ENCODE results near the gene CAMK2N1.

Gene CAMK2N1

GRCh38 chr1:20454004-20454403 is 32.0 kb downstream of the CAMK2N1 start:
- H3K27me3 ChIP-seq (ENCODE audit: insufficient read depth, low read length), result no peaks in the 10 kb centered on the region; the same call in 1 of the 2 replicates
- no peak overlapping the region for H3K27ac ChIP-seq (ENCODE audit: low read length)
- no peaks in the 10 kb centered on the region for H3K36me3 ChIP-seq (ENCODE audit: insufficient read depth, low read depth, low read length)
- no peaks in the 10 kb centered on the region for H3K4me1 ChIP-seq (ENCODE audit: insufficient read depth, low read length)
- H3K9me3 ChIP-seq (ENCODE audit: insufficient read depth, low read depth, low read length), result no peaks in the 10 kb centered on the region
- no peak overlapping the region for H3K4me3 ChIP-seq (ENCODE audit: low read length)
- H3K9ac ChIP-seq (ENCODE audit: low read depth, low read length), result no peak overlapping the region

GRCh38 chr1:20449735-20450311 is 36.2 kb downstream of the CAMK2N1 start:
- Histone ChIP-seq H3K27ac (ENCODE audit: low read length) (no peak overlapping the region), H3K27me3 (ENCODE audit: insufficient read depth, low read length) (no peaks in the 10 kb centered on the region; the same call in 1 of the 2 replicates), H3K4me3 (ENCODE audit: low read length) (no peak overlapping the region), H3K4me1 (ENCODE audit: insufficient read depth, low read length) (no peaks in the 10 kb centered on the region; the same call in 1 of the 2 replicates), H3K9me3 (ENCODE audit: insufficient read depth, low read depth, low read length) (no peaks in the 10 kb centered on the region), H3K36me3 (ENCODE audit: insufficient read depth, low read depth, low read length) (no peaks in the 10 kb centered on the region), H3K9ac (ENCODE audit: low read depth, low read length) (no peak overlapping the region)

- no peaks in the 10 kb centered on the region; the same call in 1 of the 2 replicates for H3K27me3 ChIP-seq (ENCODE audit: insufficient read depth, low read length)
Observed at GRCh38 chr1:20448671-20449071, 37.3 kb downstream of the CAMK2N1 start.

GRCh38 chr1:20447794-20448193 is 38.2 kb downstream of the CAMK2N1 start:
- Histone ChIP-seq H3K27ac (ENCODE audit: low read length) (no peak overlapping the region), H3K27me3 (ENCODE audit: insufficient read depth, low read length) (no peaks in the 10 kb centered on the region; the same call in 1 of the 2 replicates), H3K9me3 (ENCODE audit: insufficient read depth, low read depth, low read length) (no peaks in the 10 kb centered on the region), H3K9ac (ENCODE audit: low read depth, low read length) (no peak overlapping the region), H3K4me1 (ENCODE audit: insufficient read depth, low read length) (no peaks in the 10 kb centered on the region; the same call in 1 of the 2 replicates), H3K36me3 (ENCODE audit: insufficient read depth, low read depth, low read length) (no peaks in the 10 kb centered on the region), H3K4me3 (ENCODE audit: low read length) (no peak overlapping the region)

More at GRCh38 chr1:20448671-20449071, 37.3 kb downstream of the CAMK2N1 start:
- no peaks in the 10 kb centered on the region for H3K9me3 ChIP-seq (ENCODE audit: insufficient read depth, low read depth, low read length)
- H3K4me3 ChIP-seq (ENCODE audit: low read length), result no peak overlapping the region
- H3K27ac ChIP-seq (ENCODE audit: low read length), result no peak overlapping the region
- H3K4me1 ChIP-seq (ENCODE audit: insufficient read depth, low read length), result no peaks in the 10 kb centered on the region; the same call in 1 of the 2 replicates
- H3K9ac ChIP-seq (ENCODE audit: low read depth, low read length), result no peak overlapping the region
- no peaks in the 10 kb centered on the region for H3K36me3 ChIP-seq (ENCODE audit: insufficient read depth, low read depth, low read length)

GRCh38 chr1:20446796-20447195 is 39.2 kb downstream of the CAMK2N1 start:
- H3K9me3 ChIP-seq (ENCODE audit: insufficient read depth, low read depth, low read length), result no peaks in the 10 kb centered on the region
- H3K27ac ChIP-seq (ENCODE audit: low read length), result no peak overlapping the region
- no peak overlapping the region for H3K4me3 ChIP-seq (ENCODE audit: low read length)
- H3K4me1 ChIP-seq (ENCODE audit: insufficient read depth, low read length), result no peaks in the 10 kb centered on the region; the same call in 1 of the 2 replicates
- no peaks in the 10 kb centered on the region for H3K27me3 ChIP-seq (ENCODE audit: insufficient read depth, low read length)
- no peaks in the 10 kb centered on the region for H3K36me3 ChIP-seq (ENCODE audit: insufficient read depth, low read depth, low read length)
- no peak overlapping the region for H3K9ac ChIP-seq (ENCODE audit: low read depth, low read length)

GRCh38 chr1:20445956-20446355 is 40.1 kb downstream of the CAMK2N1 start:
- no peaks in the 10 kb centered on the region for H3K27me3 ChIP-seq (ENCODE audit: insufficient read depth, low read length)
- H3K36me3 ChIP-seq (ENCODE audit: insufficient read depth, low read depth, low read length), result no peaks in the 10 kb centered on the region
- no peaks in the 10 kb centered on the region for H3K9me3 ChIP-seq (ENCODE audit: insufficient read depth, low read depth, low read length)
- no peak overlapping the region for H3K4me3 ChIP-seq (ENCODE audit: low read length)
- no peaks in the 10 kb centered on the region; the same call in 1 of the 2 replicates for H3K4me1 ChIP-seq (ENCODE audit: insufficient read depth, low read length)
- H3K9ac ChIP-seq (ENCODE audit: low read depth, low read length), result no peak overlapping the region
- H3K27ac ChIP-seq (ENCODE audit: low read length), result no peak overlapping the region

GRCh38 chr1:20443703-20444586 is 42.1 kb downstream of the CAMK2N1 start:
- Histone ChIP-seq H3K27ac (ENCODE audit: low read length) (no peak overlapping the region), H3K4me1 (ENCODE audit: insufficient read depth, low read length) (no peaks in the 10 kb centered on the region; the same call in 1 of the 2 replicates), H3K9me3 (ENCODE audit: insufficient read depth, low read depth, low read length) (no peaks in the 10 kb centered on the region), H3K36me3 (ENCODE audit: insufficient read depth, low read depth, low read length) (no peaks in the 10 kb centered on the region), H3K27me3 (ENCODE audit: insufficient read depth, low read length) (no peaks in the 10 kb centered on the region), H3K9ac (ENCODE audit: low read depth, low read length) (no peak overlapping the region), H3K4me3 (ENCODE audit: low read length) (no peak overlapping the region)

GRCh38 chr1:20442920-20443625 is 42.9 kb downstream of the CAMK2N1 start:
- no peak overlapping the region for H3K4me3 ChIP-seq (ENCODE audit: low read length)
- no peak overlapping the region for H3K27ac ChIP-seq (ENCODE audit: low read length)
- H3K9ac ChIP-seq (ENCODE audit: low read depth, low read length), result no peak overlapping the region

GRCh38 chr1:20440785-20441200 is 45.2 kb downstream of the CAMK2N1 start:
- Histone ChIP-seq H3K4me1 (ENCODE audit: insufficient read depth, low read length) (no peaks in the 10 kb centered on the region), H3K9ac (ENCODE audit: low read depth, low read length) (no peak overlapping the region), H3K27ac (ENCODE audit: low read length) (no peak overlapping the region), H3K36me3 (ENCODE audit: insufficient read depth, low read depth, low read length) (no peaks in the 10 kb centered on the region), H3K4me3 (ENCODE audit: low read length) (no peak overlapping the region), H3K9me3 (ENCODE audit: insufficient read depth, low read depth, low read length) (no peaks in the 10 kb centered on the region), H3K27me3 (ENCODE audit: insufficient read depth, low read length) (peaks cover 16% of the 10 kb centered on the region; the same call in 1 of the 2 replicates)

More at GRCh38 chr1:20442920-20443625, 42.9 kb downstream of the CAMK2N1 start:
- Histone ChIP-seq H3K9me3 (ENCODE audit: insufficient read depth, low read depth, low read length) (no peaks in the 10 kb centered on the region), H3K27me3 (ENCODE audit: insufficient read depth, low read length) (no peaks in the 10 kb centered on the region), H3K4me1 (ENCODE audit: insufficient read depth, low read length) (no peaks in the 10 kb centered on the region), H3K36me3 (ENCODE audit: insufficient read depth, low read depth, low read length) (no peaks in the 10 kb centered on the region)

GRCh38 chr1:20439282-20439681 is 46.7 kb downstream of the CAMK2N1 start:
- no peak overlapping the region for H3K4me3 ChIP-seq (ENCODE audit: low read length)
- H3K27me3 ChIP-seq (ENCODE audit: insufficient read depth, low read length), result peaks cover 24% of the 10 kb centered on the region; the same call in 1 of the 2 replicates
- H3K9me3 ChIP-seq (ENCODE audit: insufficient read depth, low read depth, low read length), result no peaks in the 10 kb centered on the region
- H3K4me1 ChIP-seq (ENCODE audit: insufficient read depth, low read length), result no peaks in the 10 kb centered on the region
- no peaks in the 10 kb centered on the region for H3K36me3 ChIP-seq (ENCODE audit: insufficient read depth, low read depth, low read length)
- H3K27ac ChIP-seq (ENCODE audit: low read length), result no peak overlapping the region
- H3K9ac ChIP-seq (ENCODE audit: low read depth, low read length), result no peak overlapping the region

GRCh38 chr1:20437640-20438039 is 48.4 kb downstream of the CAMK2N1 start:
- H3K27ac ChIP-seq (ENCODE audit: low read length), result no peak overlapping the region
- no peaks in the 10 kb centered on the region for H3K36me3 ChIP-seq (ENCODE audit: insufficient read depth, low read depth, low read length)
- no peaks in the 10 kb centered on the region for H3K4me1 ChIP-seq (ENCODE audit: insufficient read depth, low read length)
- no peaks in the 10 kb centered on the region for H3K9me3 ChIP-seq (ENCODE audit: insufficient read depth, low read depth, low read length)
- H3K4me3 ChIP-seq (ENCODE audit: low read length), result no peak overlapping the region
- H3K27me3 ChIP-seq (ENCODE audit: insufficient read depth, low read length), result peaks cover 24% of the 10 kb centered on the region; the same call in 1 of the 2 replicates
- H3K9ac ChIP-seq (ENCODE audit: low read depth, low read length), result no peak overlapping the region

Data from iPS-20b (cell line).